Osteoblast (primary cell): Measurements from ENCODE around the gene WWOX. TPM values are rescaled to one million over a fixed set of nuclear protein-coding genes. Genes with fewer than 3 reads are reported as not detected.

Experiments
- DNase-seq: peaks from one replicate; pipeline ENCODE4 v3.0.0; 2011; ENCODE audit warnings: low spot score, mixed read lengths; ENCODE audit not compliant: insufficient read length; ENCODE audit errors: missing footprints
- H2AFZ ChIP-seq: 2 replicates; pipeline ENCODE4 v1.6.0; 2011; ENCODE audit warnings: mild to moderate bottlenecking, low read length
- H3K27ac ChIP-seq: 2 replicates; pipeline ENCODE4 v1.5.1; 2011; ENCODE audit warnings: mild to moderate bottlenecking, low read depth, low read length, moderate library complexity
- H3K27me3 ChIP-seq: 2 replicates; pipeline ENCODE4 v1.6.0; 2012; ENCODE audit warnings: mild to moderate bottlenecking, control low read depth, inconsistent platforms, low read length, moderate library complexity; ENCODE audit not compliant: insufficient read depth
- H3K36me3 ChIP-seq: 2 replicates; pipeline ENCODE4 v1.5.1; 2011; ENCODE audit warnings: mild to moderate bottlenecking, low read length, control low read depth, moderate library complexity; ENCODE audit not compliant: insufficient read depth
- H3K4me1 ChIP-seq: 2 replicates; pipeline ENCODE4 v1.5.1; 2011; ENCODE audit warnings: mild to moderate bottlenecking, low read length, control low read depth, moderate library complexity; ENCODE audit not compliant: insufficient read depth
- H3K4me2 ChIP-seq: 2 replicates; pipeline ENCODE4 v1.6.0; 2011; ENCODE audit warnings: mild to moderate bottlenecking, low read length; ENCODE audit not compliant: insufficient read depth
- H3K4me3 ChIP-seq: fragments of 200-600 bp; sonication (generic); 3 replicates; pipeline ENCODE4 v1.5.1; 2012; ENCODE audit warnings: mild to moderate bottlenecking, low read length, inconsistent platforms; ENCODE audit not compliant: insufficient read depth
- H3K79me2 ChIP-seq: 2 replicates; pipeline ENCODE4 v1.6.0; 2012; ENCODE audit warnings: mild to moderate bottlenecking, low read length, control low read depth, inconsistent platforms; ENCODE audit not compliant: insufficient read depth
- H3K9me3 ChIP-seq: 2 replicates; pipeline ENCODE4 v1.5.1; 2011; ENCODE audit warnings: low read depth, low read length, control low read depth
- H4K20me1 ChIP-seq: 2 replicates; pipeline ENCODE4 v1.6.0; 2012; ENCODE audit warnings: mild to moderate bottlenecking, low read length, control low read depth; ENCODE audit not compliant: insufficient read depth
- total RNA-seq: library from RNA; depleted of rRNA; stranded (reverse); fragments of >200 nt; gene quantifications from 2 replicates; pipeline ENCODE4 v1.2.3, GENCODE V29; 2012
- TF ChIP-seq, protein P1 (sequence below): IDR thresholded peaks from 2 replicates; pipeline ENCODE4 v1.5.1; 2011; ENCODE audit warnings: mild to moderate bottlenecking, low read depth, low read length, moderate library complexity; ENCODE audit errors: extremely low read depth

Gene WWOX
- total RNA-seq, 1 donor, result 23.9 TPM

DNA sequence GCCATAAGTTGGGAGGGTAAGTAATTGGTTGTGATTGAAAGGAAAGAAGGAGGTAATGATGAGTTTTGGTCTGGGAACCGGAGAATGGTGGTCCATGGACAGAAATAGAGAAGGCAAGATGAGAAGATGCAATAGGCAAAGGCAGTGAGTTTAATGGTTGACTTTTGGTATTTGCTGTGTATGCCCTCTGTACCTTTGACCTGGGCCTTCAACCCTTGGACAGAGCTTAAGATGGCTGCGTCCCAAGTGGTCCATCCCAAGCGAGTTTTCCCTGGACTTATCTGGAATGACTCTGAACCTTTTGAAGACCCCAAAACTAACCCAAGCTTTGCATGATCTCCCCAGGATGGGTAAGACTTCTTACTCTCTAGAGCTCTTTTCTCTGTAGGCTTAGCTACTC lies 836.6 kb downstream of the WWOX start:
- Histone ChIP-seq H3K36me3 (no peaks in the 10 kb centered on the region), H4K20me1 (no peaks in the 10 kb centered on the region), H3K27ac (no peak overlapping the region), H3K79me2 (no peaks in the 10 kb centered on the region), H3K4me1 (no peaks in the 10 kb centered on the region), H3K4me2 (no peak overlapping the region), H3K4me3 (no peak overlapping the region), H2AFZ (no peak overlapping the region), H3K27me3 (no peaks in the 10 kb centered on the region), H3K9me3 (no peaks in the 10 kb centered on the region)
- DNase-seq, result no peak
- TF ChIP-seq, protein P1, sequence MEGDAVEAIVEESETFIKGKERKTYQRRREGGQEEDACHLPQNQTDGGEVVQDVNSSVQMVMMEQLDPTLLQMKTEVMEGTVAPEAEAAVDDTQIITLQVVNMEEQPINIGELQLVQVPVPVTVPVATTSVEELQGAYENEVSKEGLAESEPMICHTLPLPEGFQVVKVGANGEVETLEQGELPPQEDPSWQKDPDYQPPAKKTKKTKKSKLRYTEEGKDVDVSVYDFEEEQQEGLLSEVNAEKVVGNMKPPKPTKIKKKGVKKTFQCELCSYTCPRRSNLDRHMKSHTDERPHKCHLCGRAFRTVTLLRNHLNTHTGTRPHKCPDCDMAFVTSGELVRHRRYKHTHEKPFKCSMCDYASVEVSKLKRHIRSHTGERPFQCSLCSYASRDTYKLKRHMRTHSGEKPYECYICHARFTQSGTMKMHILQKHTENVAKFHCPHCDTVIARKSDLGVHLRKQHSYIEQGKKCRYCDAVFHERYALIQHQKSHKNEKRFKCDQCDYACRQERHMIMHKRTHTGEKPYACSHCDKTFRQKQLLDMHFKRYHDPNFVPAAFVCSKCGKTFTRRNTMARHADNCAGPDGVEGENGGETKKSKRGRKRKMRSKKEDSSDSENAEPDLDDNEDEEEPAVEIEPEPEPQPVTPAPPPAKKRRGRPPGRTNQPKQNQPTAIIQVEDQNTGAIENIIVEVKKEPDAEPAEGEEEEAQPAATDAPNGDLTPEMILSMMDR, result no peak

DNA sequence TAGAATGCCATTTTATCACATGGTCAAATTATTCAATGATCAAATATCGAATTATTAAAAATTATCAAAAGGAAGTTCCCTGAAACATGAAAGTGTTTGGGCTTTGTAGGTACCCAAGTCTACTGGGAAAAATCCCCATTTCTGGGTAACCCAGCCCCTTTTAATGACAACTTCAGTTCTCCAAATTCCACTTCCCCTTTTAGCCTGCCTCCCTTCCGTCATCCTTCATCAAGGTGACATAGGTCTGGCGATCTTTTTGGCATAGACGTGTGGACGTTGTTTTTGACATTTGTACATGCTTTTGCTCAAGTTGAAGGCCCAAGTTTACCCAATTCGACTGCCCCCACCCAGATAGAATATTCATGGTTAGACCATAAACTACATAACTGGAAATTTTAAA lies 840.1 kb downstream of the WWOX start:
- TF ChIP-seq, protein P1, result no peak
- Histone ChIP-seq H3K79me2 (no peaks in the 10 kb centered on the region), H3K27me3 (no peaks in the 10 kb centered on the region), H3K9me3 (no peaks in the 10 kb centered on the region), H3K36me3 (no peaks in the 10 kb centered on the region), H3K27ac (no peak overlapping the region), H2AFZ (no peak overlapping the region), H3K4me1 (no peaks in the 10 kb centered on the region), H3K4me3 (no peak overlapping the region), H3K4me2 (no peak overlapping the region), H4K20me1 (no peaks in the 10 kb centered on the region)
- no peak for DNase-seq

DNA sequence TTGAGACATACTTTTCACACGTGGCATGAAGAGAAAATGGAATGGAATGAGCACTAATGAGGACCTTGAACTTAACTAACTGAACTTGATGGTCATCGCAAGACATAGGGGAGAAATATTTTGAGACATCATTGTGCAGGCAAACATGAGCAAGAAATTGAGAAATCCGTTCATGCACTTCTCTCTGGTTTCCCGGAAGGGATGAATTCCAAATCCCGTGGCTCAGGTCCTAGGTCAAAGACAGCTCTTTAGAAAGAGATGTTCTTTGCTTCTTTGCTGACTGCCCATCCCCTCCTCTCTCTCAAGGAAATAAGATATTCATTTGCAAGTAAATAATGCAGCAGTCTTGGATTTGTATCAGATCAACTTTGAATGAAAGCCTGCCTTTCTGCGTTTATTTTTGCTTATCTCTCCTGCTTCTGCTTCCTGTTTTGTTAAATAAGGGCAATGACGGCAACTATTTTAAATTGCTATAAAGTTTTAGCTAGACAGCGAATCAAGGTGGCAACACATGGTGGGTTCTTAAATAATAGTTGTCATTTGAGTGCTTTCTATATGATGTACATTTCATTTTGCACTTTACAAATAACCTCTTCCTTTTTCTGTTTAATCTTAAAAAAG lies 843.3 kb downstream of the WWOX start:
- Histone ChIP-seq H3K9me3 (peaks cover 3% of the 10 kb centered on the region), H3K4me2 (no peak overlapping the region), H3K79me2 (no peaks in the 10 kb centered on the region), H3K36me3 (no peaks in the 10 kb centered on the region), H4K20me1 (no peaks in the 10 kb centered on the region), H3K27me3 (no peaks in the 10 kb centered on the region), H2AFZ (no peak overlapping the region), H3K4me3 (no peak overlapping the region), H3K27ac (no peak overlapping the region), H3K4me1 (no peaks in the 10 kb centered on the region)
- TF ChIP-seq, protein P1, result no peak
- DNase-seq, result no peak

DNA sequence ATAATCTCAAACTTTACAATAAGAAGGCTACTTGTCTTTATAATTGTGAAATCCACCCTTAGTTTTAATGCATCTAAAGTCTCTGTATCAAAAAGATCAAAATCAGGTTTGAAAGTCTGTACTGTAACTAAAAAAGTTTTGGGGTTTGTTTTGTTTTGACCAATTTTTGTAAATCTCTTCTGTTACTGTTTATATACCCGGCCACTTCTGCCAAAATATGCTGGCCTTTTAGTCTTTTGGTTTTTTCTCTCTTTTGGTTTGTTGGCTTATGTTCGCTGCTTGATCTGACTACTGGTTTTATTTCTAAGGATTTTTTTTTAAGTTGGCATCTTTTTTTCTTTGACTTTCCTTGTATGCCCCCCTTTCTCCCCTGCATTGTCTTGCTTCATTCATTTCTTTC lies 845.9 kb downstream of the WWOX start:
- no peak overlapping the region for H3K4me3 ChIP-seq
- H3K4me2 ChIP-seq, result no peak overlapping the region
- no peaks in the 10 kb centered on the region for H4K20me1 ChIP-seq
- no peak overlapping the region for H2AFZ ChIP-seq
- TF ChIP-seq, protein P1, result no peak
- no peak overlapping the region for H3K27ac ChIP-seq
- H3K79me2 ChIP-seq, result no peaks in the 10 kb centered on the region
- no peaks in the 10 kb centered on the region for H3K27me3 ChIP-seq
- no peaks in the 10 kb centered on the region for H3K36me3 ChIP-seq
- DNase-seq, result no peak
- H3K9me3 ChIP-seq, result peaks cover 3% of the 10 kb centered on the region
- no peaks in the 10 kb centered on the region for H3K4me1 ChIP-seq
